ENCODE measurements around the gene CCDC89.
A peak's percentile ranks its signal among the peaks of the same experiment; 100 is the strongest.
"Not testable (repeated sequence)": the region's sequence is repeated elsewhere in the genome, so short reads cannot be mapped to it uniquely, and the experiment has no call there.

Gene CCDC89

DNA sequence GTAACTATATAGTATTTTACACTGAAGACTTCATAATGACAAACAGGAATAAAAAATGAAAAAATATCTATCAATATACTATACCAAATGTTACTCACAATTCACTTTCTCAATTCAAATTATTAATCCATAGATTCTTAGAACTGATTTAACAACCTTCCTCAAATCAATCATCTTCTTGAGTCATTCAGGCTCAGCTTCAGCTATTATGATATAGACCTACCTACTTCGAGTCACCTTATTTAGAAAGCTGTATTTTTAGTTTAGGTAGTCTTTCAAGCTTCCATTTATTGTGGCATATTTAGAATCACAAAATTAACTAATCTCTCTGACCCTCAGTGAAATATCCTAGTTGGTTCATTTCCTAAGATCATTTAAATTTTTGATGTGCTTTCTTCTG is 29.2 kb downstream of the CCDC89 start:
- ChIA-PET POLR2A (no interaction called here), CTCF (no interaction called here)
- DNase-seq (ENCODE audit: extremely low spot score) = no peak
- TF ChIP-seq, protein P1, sequence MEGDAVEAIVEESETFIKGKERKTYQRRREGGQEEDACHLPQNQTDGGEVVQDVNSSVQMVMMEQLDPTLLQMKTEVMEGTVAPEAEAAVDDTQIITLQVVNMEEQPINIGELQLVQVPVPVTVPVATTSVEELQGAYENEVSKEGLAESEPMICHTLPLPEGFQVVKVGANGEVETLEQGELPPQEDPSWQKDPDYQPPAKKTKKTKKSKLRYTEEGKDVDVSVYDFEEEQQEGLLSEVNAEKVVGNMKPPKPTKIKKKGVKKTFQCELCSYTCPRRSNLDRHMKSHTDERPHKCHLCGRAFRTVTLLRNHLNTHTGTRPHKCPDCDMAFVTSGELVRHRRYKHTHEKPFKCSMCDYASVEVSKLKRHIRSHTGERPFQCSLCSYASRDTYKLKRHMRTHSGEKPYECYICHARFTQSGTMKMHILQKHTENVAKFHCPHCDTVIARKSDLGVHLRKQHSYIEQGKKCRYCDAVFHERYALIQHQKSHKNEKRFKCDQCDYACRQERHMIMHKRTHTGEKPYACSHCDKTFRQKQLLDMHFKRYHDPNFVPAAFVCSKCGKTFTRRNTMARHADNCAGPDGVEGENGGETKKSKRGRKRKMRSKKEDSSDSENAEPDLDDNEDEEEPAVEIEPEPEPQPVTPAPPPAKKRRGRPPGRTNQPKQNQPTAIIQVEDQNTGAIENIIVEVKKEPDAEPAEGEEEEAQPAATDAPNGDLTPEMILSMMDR (IDR thresholded peaks at IDR 0.05; ENCODE audit: control extremely low read depth, extremely low read depth, low read depth, missing control alignments) = no peak

DNA sequence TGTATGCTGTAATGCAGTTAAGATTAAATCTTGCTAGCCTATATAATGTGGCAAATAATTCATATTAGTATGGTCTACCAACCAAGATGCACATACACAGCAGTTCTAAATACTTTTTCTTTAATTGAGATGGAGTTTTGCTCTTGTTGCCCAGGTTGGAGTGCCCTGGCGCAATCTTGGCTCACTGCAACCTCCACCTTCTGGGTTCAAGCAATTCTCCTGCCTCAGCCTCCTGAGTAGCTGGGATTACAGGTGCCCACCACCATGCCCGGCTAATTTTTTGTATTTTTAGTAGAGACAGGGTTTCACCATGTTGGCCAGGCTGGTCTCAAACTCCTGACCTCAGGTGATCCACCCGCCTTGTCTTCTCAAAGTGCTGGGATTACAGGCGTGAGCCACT is 31.7 kb downstream of the CCDC89 start:
- ChIA-PET CTCF (interaction anchor here (0.5 to 2.1 kb wide), 3 partner anchors 9 to 10 kb away, joined by 3 to 7 read pairs (median 6); partner anchors contain the start of gene CREBZF), POLR2A (interaction anchor here (2.1 kb wide), 1 partner anchor 26 kb away, joined by 6 read pairs; the partner anchor contains the start of gene TMEM126B)
- not testable (repeated sequence) for DNase-seq (ENCODE audit: extremely low spot score)

DNA sequence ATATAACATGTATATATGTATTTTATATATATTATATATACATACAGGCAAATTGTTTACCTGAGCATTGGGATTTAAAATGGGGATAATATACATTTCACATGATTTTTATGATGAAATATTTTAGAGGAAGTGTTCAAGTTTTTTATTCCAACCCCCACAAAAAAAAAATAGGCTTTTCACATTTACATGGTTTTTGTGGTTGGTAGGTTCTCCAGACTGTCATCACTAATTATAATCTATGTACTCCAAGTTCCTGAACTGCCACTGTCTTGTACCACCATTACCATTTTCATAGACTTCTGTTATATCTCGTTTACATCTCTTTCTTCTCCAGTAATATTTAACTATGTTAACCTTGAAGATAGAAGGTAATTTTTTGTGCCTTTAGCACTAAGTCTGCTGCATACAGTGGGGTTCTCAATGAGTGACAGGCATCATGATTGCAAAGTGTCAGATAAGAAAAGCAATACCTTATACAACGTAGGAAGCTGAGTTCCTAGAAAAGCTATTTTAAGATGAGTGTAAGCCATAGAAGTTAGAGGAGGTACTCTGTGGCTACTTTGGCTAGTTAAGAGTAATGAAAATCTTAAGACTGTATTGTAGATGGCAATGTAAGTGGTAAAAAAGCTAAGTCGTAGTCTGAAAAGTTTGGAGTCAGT is 33.1 kb downstream of the CCDC89 start:
- DNase-seq (ENCODE audit: extremely low spot score) = no peak
- POLR2A ChIA-PET = interaction anchor here (2.1 kb wide), 1 partner anchor 24 kb away, joined by 6 read pairs; the partner anchor contains the start of gene TMEM126B
- CTCF ChIA-PET = interaction anchor here (1.4 to 2.1 kb wide), 2 partner anchors 10 to 12 kb away, joined by 6 to 7 read pairs; partner anchors contain the start of gene CREBZF
- TF ChIP-seq, protein P1 (IDR thresholded peaks at IDR 0.05; ENCODE audit: control extremely low read depth, extremely low read depth, low read depth, missing control alignments) = no peak

DNA sequence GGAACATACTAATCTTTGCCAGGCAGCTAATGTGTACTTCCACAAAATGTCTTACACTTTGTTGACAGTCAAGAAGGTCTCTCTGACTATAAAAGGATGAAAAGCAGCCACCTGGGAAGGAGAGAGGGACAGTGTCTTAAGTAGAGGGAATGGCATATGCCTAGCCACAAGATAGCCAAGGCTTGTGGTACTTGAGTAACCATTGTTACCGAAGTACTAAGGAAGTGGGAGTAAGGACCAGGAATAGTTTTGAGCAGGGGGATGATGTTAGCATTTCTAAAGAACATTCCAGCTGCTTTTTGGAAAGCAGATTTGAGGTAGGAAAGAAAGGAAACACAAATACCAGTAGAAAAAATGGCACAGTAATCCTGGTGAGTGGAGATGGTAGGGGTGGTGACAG is 34.9 kb downstream of the CCDC89 start:
- ChIA-PET POLR2A (no interaction called here), CTCF (no interaction called here)
- TF ChIP-seq, protein P1 (IDR thresholded peaks at IDR 0.05; ENCODE audit: control extremely low read depth, extremely low read depth, low read depth, missing control alignments) = no peak
- no peak for DNase-seq (ENCODE audit: extremely low spot score)

- peak; percentile 89 for DNase-seq (ENCODE audit: extremely low spot score)
- TF ChIP-seq, protein P1 (IDR thresholded peaks at IDR 0.05; ENCODE audit: control extremely low read depth, extremely low read depth, low read depth, missing control alignments) = no peak
- ChIA-PET CTCF (interaction anchor here (1.0 to 3.8 kb wide), 7 partner anchors 10 to 207 kb away, joined by 3 to 27 read pairs (median 8); partner anchors contain the start of genes CCDC83, CREBZF, DLG2 and TMEM126B), POLR2A (interaction anchor here (0.7 to 1.7 kb wide), 6 partner anchors 8 to 912 kb away, joined by 3 to 11 read pairs (median 4); partner anchors contain the start of genes CREBZF and TMEM126B)
These were observed 38.2 kb downstream of the CCDC89 start, which contains the start of gene TMEM126A for GRCh38 chr11:85647604-85648299. Gene TMEM126A, plus strand, starts transcription at chr11:85647967. Its CDS starts 2,289 bp downstream, at chr11:85650256.

DNA sequence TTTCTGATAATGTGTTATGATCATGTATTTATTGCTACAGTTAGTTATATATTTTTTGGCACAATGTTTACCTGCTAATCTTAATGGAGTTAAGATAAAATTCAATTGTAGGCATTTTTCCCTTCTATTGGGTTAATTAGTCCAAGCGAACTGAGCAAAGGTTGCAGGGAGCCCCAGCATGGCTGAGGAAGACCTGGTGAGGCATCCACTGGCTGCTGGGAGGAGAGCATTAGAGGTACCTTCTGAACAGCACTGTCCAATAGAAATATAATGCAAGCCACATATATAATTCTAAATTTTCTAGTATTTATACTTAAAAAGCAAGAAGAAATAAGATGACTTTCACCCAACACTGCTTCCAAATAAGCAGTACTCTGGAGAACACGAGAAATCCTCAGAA is 38.9 kb downstream of the CCDC89 start:
- no peak for DNase-seq (ENCODE audit: extremely low spot score)
- ChIA-PET POLR2A (interaction anchor here (1.1 to 1.7 kb wide), 4 partner anchors 9 to 19 kb away, joined by 3 to 11 read pairs (median 8); partner anchors contain the start of genes CREBZF and TMEM126B), CTCF (interaction anchor here (1.0 to 3.8 kb wide), 6 partner anchors 10 to 208 kb away, joined by 3 to 27 read pairs (median 6); partner anchors contain the start of genes CCDC83 and CREBZF)
- TF ChIP-seq, protein P1 (IDR thresholded peaks at IDR 0.05; ENCODE audit: control extremely low read depth, extremely low read depth, low read depth, missing control alignments) = no peak

All from GM10248 (cell line).